ENCODE results near the gene ZMIZ1.

ZMIZ1 gene

GRCh38 chr10:79196470-79197461, 128.0 kb downstream of the ZMIZ1 start:
- H3K36me3 Mint-ChIP-seq (ENCODE audit: low read depth): peaks cover 76% of the 10 kb centered on the region
- no peak overlapping the region for H3K27ac Mint-ChIP-seq
- peaks cover 40% of the 10 kb centered on the region for H3K4me1 Mint-ChIP-seq (ENCODE audit: low read depth)
- intact Hi-C loops (cut with micrococcal nuclease): loop anchor here (5.0 to 10.0 kb wide), 3 partner anchors 129 to 1149 kb away; partner anchors contain the start of gene ZMIZ1
- no peaks in the 10 kb centered on the region for H3K9me3 Mint-ChIP-seq
- H3K27me3 Mint-ChIP-seq: no peaks in the 10 kb centered on the region
- no peak overlapping the region for H3K4me3 Mint-ChIP-seq

- Mint-ChIP-seq H3K27ac (no peak overlapping the region), H3K27me3 (no peaks in the 10 kb centered on the region), H3K4me3 (no peak overlapping the region), H3K4me1 (ENCODE audit: low read depth) (peaks cover 40% of the 10 kb centered on the region), H3K36me3 (ENCODE audit: low read depth) (peaks cover 78% of the 10 kb centered on the region), H3K9me3 (no peaks in the 10 kb centered on the region)
- intact Hi-C loops (cut with micrococcal nuclease): loop anchor here (5.0 to 10.0 kb wide), 3 partner anchors 130 to 1150 kb away; partner anchors contain the start of gene ZMIZ1
Observed at GRCh38 chr10:79197558-79197957, 128.8 kb downstream of the ZMIZ1 start.

- Mint-ChIP-seq H3K36me3 (ENCODE audit: low read depth) (peaks cover 93% of the 10 kb centered on the region), H3K4me1 (ENCODE audit: low read depth) (peaks cover 29% of the 10 kb centered on the region), H3K27ac (no peak overlapping the region), H3K27me3 (no peaks in the 10 kb centered on the region), H3K9me3 (no peaks in the 10 kb centered on the region), H3K4me3 (no peak overlapping the region)
- intact Hi-C loops (cut with micrococcal nuclease): no loop called here
Observed at GRCh38 chr10:79200346-79200745, 131.6 kb downstream of the ZMIZ1 start.

GRCh38 chr10:79201706-79202105, 132.9 kb downstream of the ZMIZ1 start:
- Mint-ChIP-seq H3K27ac (no peak overlapping the region), H3K4me3 (no peak overlapping the region), H3K9me3 (no peaks in the 10 kb centered on the region), H3K36me3 (ENCODE audit: low read depth) (peaks cover 93% of the 10 kb centered on the region), H3K4me1 (ENCODE audit: low read depth) (peaks cover 18% of the 10 kb centered on the region), H3K27me3 (no peaks in the 10 kb centered on the region)
- intact Hi-C loops (cut with micrococcal nuclease): no loop called here

- H3K36me3 Mint-ChIP-seq (ENCODE audit: low read depth): peaks cover 93% of the 10 kb centered on the region
- no peak overlapping the region for H3K27ac Mint-ChIP-seq
- intact Hi-C loops (cut with micrococcal nuclease): no loop called here
- H3K4me3 Mint-ChIP-seq: no peak overlapping the region
- H3K27me3 Mint-ChIP-seq: no peaks in the 10 kb centered on the region
- no peaks in the 10 kb centered on the region for H3K9me3 Mint-ChIP-seq
- peaks cover 12% of the 10 kb centered on the region for H3K4me1 Mint-ChIP-seq (ENCODE audit: low read depth)
Observed at GRCh38 chr10:79202188-79203013, 133.6 kb downstream of the ZMIZ1 start.

GRCh38 chr10:79203014-79203644, 134.4 kb downstream of the ZMIZ1 start:
- no peaks in the 10 kb centered on the region for H3K27me3 Mint-ChIP-seq
- no peak overlapping the region for H3K4me3 Mint-ChIP-seq
- H3K27ac Mint-ChIP-seq: no peak overlapping the region
- peaks cover 93% of the 10 kb centered on the region for H3K36me3 Mint-ChIP-seq (ENCODE audit: low read depth)
- no peaks in the 10 kb centered on the region for H3K9me3 Mint-ChIP-seq
- peaks cover 10% of the 10 kb centered on the region for H3K4me1 Mint-ChIP-seq (ENCODE audit: low read depth)
- intact Hi-C loops (cut with micrococcal nuclease): no loop called here

GRCh38 chr10:79203833-79204232, 135.1 kb downstream of the ZMIZ1 start:
- H3K9me3 Mint-ChIP-seq: no peaks in the 10 kb centered on the region
- peaks cover 10% of the 10 kb centered on the region for H3K4me1 Mint-ChIP-seq (ENCODE audit: low read depth)
- H3K27ac Mint-ChIP-seq: no peak overlapping the region
- no peak overlapping the region for H3K4me3 Mint-ChIP-seq
- no peaks in the 10 kb centered on the region for H3K27me3 Mint-ChIP-seq
- H3K36me3 Mint-ChIP-seq (ENCODE audit: low read depth): peaks cover 97% of the 10 kb centered on the region
- intact Hi-C loops (cut with micrococcal nuclease): no loop called here

GRCh38 chr10:79206300-79207095, 137.7 kb downstream of the ZMIZ1 start:
- no peak overlapping the region for H3K4me3 Mint-ChIP-seq
- no peaks in the 10 kb centered on the region for H3K9me3 Mint-ChIP-seq
- no peak overlapping the region for H3K27ac Mint-ChIP-seq

GRCh38 chr10:79207096-79207357, 138.3 kb downstream of the ZMIZ1 start:
- Mint-ChIP-seq H3K9me3 (no peaks in the 10 kb centered on the region), H3K4me1 (ENCODE audit: low read depth) (no peaks in the 10 kb centered on the region), H3K27me3 (no peaks in the 10 kb centered on the region), H3K27ac (no peak overlapping the region), H3K4me3 (no peak overlapping the region), H3K36me3 (ENCODE audit: low read depth) (peaks cover 100% of the 10 kb centered on the region)
- intact Hi-C loops (cut with micrococcal nuclease): no loop called here

More at GRCh38 chr10:79206300-79207095, 137.7 kb downstream of the ZMIZ1 start:
- Mint-ChIP-seq H3K36me3 (ENCODE audit: low read depth) (peaks cover 100% of the 10 kb centered on the region), H3K27me3 (no peaks in the 10 kb centered on the region), H3K4me1 (ENCODE audit: low read depth) (no peaks in the 10 kb centered on the region)
- intact Hi-C loops (cut with micrococcal nuclease): no loop called here

- H3K9me3 Mint-ChIP-seq: no peaks in the 10 kb centered on the region
Observed at GRCh38 chr10:79207726-79208125, 139.0 kb downstream of the ZMIZ1 start.

GRCh38 chr10:79208251-79208983, 139.7 kb downstream of the ZMIZ1 start:
- intact Hi-C loops (cut with micrococcal nuclease): no loop called here
- H3K4me1 Mint-ChIP-seq (ENCODE audit: low read depth): no peaks in the 10 kb centered on the region
- no peaks in the 10 kb centered on the region for H3K27me3 Mint-ChIP-seq
- no peaks in the 10 kb centered on the region for H3K9me3 Mint-ChIP-seq
- no peak overlapping the region for H3K27ac Mint-ChIP-seq
- H3K4me3 Mint-ChIP-seq: no peak overlapping the region
- peaks cover 97% of the 10 kb centered on the region for H3K36me3 Mint-ChIP-seq (ENCODE audit: low read depth)

More at GRCh38 chr10:79207726-79208125, 139.0 kb downstream of the ZMIZ1 start:
- H3K27ac Mint-ChIP-seq: no peak overlapping the region
- H3K4me3 Mint-ChIP-seq: no peak overlapping the region
- H3K27me3 Mint-ChIP-seq: no peaks in the 10 kb centered on the region
- peaks cover 97% of the 10 kb centered on the region for H3K36me3 Mint-ChIP-seq (ENCODE audit: low read depth)
- H3K4me1 Mint-ChIP-seq (ENCODE audit: low read depth): no peaks in the 10 kb centered on the region
- intact Hi-C loops (cut with micrococcal nuclease): no loop called here

GRCh38 chr10:79209340-79209739, 140.6 kb downstream of the ZMIZ1 start:
- no peaks in the 10 kb centered on the region for H3K9me3 Mint-ChIP-seq
- no peak overlapping the region for H3K4me3 Mint-ChIP-seq
- no peaks in the 10 kb centered on the region for H3K27me3 Mint-ChIP-seq
- intact Hi-C loops (cut with micrococcal nuclease): no loop called here
- H3K4me1 Mint-ChIP-seq (ENCODE audit: low read depth): no peaks in the 10 kb centered on the region
- H3K27ac Mint-ChIP-seq: no peak overlapping the region
- H3K36me3 Mint-ChIP-seq (ENCODE audit: low read depth): peaks cover 97% of the 10 kb centered on the region

- Mint-ChIP-seq H3K27me3 (no peaks in the 10 kb centered on the region), H3K27ac (no peak overlapping the region), H3K4me1 (ENCODE audit: low read depth) (no peaks in the 10 kb centered on the region), H3K36me3 (ENCODE audit: low read depth) (peaks cover 97% of the 10 kb centered on the region), H3K4me3 (no peak overlapping the region), H3K9me3 (no peaks in the 10 kb centered on the region)
- intact Hi-C loops (cut with micrococcal nuclease): no loop called here
Observed at GRCh38 chr10:79209831-79210230, 141.1 kb downstream of the ZMIZ1 start.

Measured in dendritic cell treated with granulocyte-macrophage colony-stimulating factor and Interleukin-4, amounts not matched to agents 40 ng/mL and 50 ng/mL, for 4 days (primary cell).